ENCODE measurements around the gene COL13A1.

The COL13A1 gene

DNA sequence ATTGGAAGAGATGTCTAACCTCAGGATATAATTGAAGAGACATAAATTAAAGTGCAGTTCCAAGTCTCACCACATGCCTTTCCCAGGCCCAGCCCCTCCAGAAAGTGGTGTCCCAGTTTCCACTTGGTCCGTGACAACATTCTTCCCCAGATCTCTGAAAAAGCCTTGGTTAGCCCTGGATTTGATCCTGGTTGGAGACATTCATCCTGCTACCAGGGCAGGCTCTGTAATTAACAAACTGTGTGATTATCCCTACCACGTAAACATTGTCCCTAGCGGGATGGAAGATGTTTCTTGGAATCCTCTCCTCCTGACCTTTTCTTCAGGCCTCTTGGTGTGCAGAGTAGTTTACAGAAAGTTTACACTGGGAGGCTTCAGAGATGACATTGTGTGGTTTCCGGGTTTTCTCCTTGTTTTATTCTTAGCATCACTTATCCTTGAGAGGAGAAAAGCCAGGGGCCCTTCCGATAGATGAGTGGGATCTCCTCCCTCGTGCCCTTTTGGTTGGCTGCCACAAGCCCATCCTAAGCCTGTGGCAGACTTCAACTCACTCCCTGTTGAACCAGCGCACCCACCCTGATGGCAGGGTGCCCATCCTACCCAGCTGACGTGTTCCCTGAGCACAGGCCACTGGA, 83.8 kb downstream of the COL13A1 start:
- DNase-seq (ENCODE audit: low read depth, low spot score), result no peak
- no peak overlapping the region for H3K4me3 ChIP-seq (ENCODE audit: insufficient read length, low read depth)
- H3K9me3 ChIP-seq (ENCODE audit: insufficient read depth, low read length), result no peaks in the 10 kb centered on the region
- no peak overlapping the region for H3K9ac ChIP-seq (ENCODE audit: insufficient read length, low read depth)
- TF ChIP-seq ZNF274 (IDR thresholded peaks at IDR 0.05; ENCODE audit: low read depth, low read length) (no peak), SUZ12 (IDR thresholded peaks at IDR 0.05; ENCODE audit: extremely low read depth, insufficient read depth, insufficient read length) (no peak), YY1 (IDR thresholded peaks at IDR 0.05; ENCODE audit: insufficient read depth, insufficient read length) (no peak)
- H3K27me3 ChIP-seq (ENCODE audit: insufficient read depth, insufficient read length), result no peaks in the 10 kb centered on the region
- no peaks in the 10 kb centered on the region for H3K36me3 ChIP-seq (ENCODE audit: insufficient read depth, insufficient read length, low read length)
- H3K4me1 ChIP-seq (ENCODE audit: insufficient read depth, insufficient read length), result peaks cover 2% of the 10 kb centered on the region

- no peak for TF ChIP-seq ZNF274 (IDR thresholded peaks at IDR 0.05; ENCODE audit: low read depth, low read length)
- TF ChIP-seq YY1 (IDR thresholded peaks at IDR 0.05; ENCODE audit: insufficient read depth, insufficient read length), result no peak
- TF ChIP-seq SUZ12 (IDR thresholded peaks at IDR 0.05; ENCODE audit: extremely low read depth, insufficient read depth, insufficient read length), result no peak
- no peak overlapping the region for H3K4me3 ChIP-seq (ENCODE audit: insufficient read length, low read depth)
- no peak overlapping the region for H3K9ac ChIP-seq (ENCODE audit: insufficient read length, low read depth)
These were observed 87.3 kb downstream of the COL13A1 start for GRCh38 chr10:69888882-69889584.

DNA sequence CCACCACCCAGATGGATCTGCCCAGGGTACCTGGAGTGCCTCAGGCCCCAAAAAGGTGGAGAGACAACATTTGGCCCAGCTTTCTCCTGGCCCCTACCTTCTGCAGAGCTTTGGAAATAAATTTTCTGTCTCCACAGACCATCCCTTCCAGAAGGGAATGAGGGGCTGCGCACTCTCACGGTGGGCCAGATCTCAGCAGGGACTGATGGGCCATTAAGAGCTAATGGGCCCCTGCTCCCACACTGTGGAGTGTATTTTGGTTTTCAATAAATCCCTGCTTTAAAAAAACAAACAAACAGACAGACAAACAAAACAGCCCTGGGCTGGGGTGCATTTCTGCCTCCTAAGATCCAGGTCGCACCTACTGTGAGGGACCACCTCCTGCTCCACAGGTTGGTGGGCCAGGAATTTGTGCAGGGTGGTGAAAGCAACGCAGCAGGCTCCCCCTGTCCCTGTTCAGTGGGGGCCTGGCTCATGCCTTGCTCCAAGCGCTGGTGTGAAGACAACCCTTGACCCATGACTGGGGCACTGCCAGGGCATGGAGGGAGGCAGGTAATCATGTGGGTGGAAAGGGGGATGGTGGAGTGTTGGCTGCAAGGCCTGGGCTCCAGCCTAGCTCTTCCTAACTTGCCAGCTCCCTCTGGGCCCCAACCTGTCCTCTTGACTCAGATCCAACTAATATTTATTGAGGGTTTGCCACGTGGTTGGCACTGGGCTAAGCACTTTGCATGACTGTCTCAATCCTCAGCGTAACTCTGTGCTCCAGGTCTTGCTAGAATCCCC, 88.5 kb downstream of the COL13A1 start:
- H3K4me3 ChIP-seq (ENCODE audit: insufficient read length, low read depth), result no peak overlapping the region
- peaks cover 2% of the 10 kb centered on the region for H3K4me1 ChIP-seq (ENCODE audit: insufficient read depth, insufficient read length)
- TF ChIP-seq SUZ12 (IDR thresholded peaks at IDR 0.05; ENCODE audit: extremely low read depth, insufficient read depth, insufficient read length) (no peak), YY1 (IDR thresholded peaks at IDR 0.05; ENCODE audit: insufficient read depth, insufficient read length) (no peak), ZNF274 (IDR thresholded peaks at IDR 0.05; ENCODE audit: low read depth, low read length) (no peak)
- H3K27me3 ChIP-seq (ENCODE audit: insufficient read depth, insufficient read length), result no peaks in the 10 kb centered on the region
- H3K9ac ChIP-seq (ENCODE audit: insufficient read length, low read depth), result no peak overlapping the region
- no peak for DNase-seq (ENCODE audit: low read depth, low spot score)
- no peaks in the 10 kb centered on the region for H3K9me3 ChIP-seq (ENCODE audit: insufficient read depth, low read length)
- H3K36me3 ChIP-seq (ENCODE audit: insufficient read depth, insufficient read length, low read length), result no peaks in the 10 kb centered on the region

More at GRCh38 chr10:69888882-69889584, 87.3 kb downstream of the COL13A1 start:
- DNase-seq (ENCODE audit: low read depth, low spot score), result no peak
- H3K36me3 ChIP-seq (ENCODE audit: insufficient read depth, insufficient read length, low read length), result no peaks in the 10 kb centered on the region
- no peaks in the 10 kb centered on the region for H3K27me3 ChIP-seq (ENCODE audit: insufficient read depth, insufficient read length)
- H3K4me1 ChIP-seq (ENCODE audit: insufficient read depth, insufficient read length), result no peaks in the 10 kb centered on the region
- no peaks in the 10 kb centered on the region for H3K9me3 ChIP-seq (ENCODE audit: insufficient read depth, low read length)

DNA sequence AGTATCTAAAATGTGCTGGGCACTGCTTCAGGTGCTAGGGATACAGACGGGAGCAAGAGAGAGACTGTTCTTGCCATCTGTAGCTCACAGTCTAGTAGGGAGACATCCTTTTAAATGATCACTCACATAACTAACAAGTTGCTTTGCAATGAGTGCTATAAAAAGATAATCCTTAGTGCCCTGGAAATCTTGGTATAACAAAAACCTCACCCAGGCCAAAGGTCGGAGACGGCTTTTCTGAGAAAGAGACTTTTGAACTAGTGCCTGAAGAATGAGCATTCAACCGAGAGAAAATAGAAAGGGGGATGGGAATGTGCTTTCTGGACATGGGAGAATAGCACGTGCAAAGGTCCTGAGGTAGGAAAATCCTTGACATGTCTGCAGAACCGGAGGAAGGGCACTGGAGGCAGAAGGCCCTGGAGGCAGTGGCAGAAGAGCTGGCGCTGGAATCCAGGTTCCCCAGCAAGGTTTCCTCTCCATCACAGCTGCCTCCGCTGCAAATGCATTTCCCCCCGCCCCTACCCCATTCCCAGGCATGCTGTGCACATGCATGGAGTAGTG, 89.4 kb downstream of the COL13A1 start:
- no peak for DNase-seq (ENCODE audit: low read depth, low spot score)
- TF ChIP-seq YY1 (IDR thresholded peaks at IDR 0.05; ENCODE audit: insufficient read depth, insufficient read length), result no peak
- no peak for TF ChIP-seq ZNF274 (IDR thresholded peaks at IDR 0.05; ENCODE audit: low read depth, low read length)
- no peak for TF ChIP-seq SUZ12 (IDR thresholded peaks at IDR 0.05; ENCODE audit: extremely low read depth, insufficient read depth, insufficient read length)
- H3K36me3 ChIP-seq (ENCODE audit: insufficient read depth, insufficient read length, low read length), result no peaks in the 10 kb centered on the region
- H3K4me1 ChIP-seq (ENCODE audit: insufficient read depth, insufficient read length), result peaks cover 5% of the 10 kb centered on the region
- no peaks in the 10 kb centered on the region for H3K27me3 ChIP-seq (ENCODE audit: insufficient read depth, insufficient read length)
- H3K9ac ChIP-seq (ENCODE audit: insufficient read length, low read depth), result no peak overlapping the region
- no peaks in the 10 kb centered on the region for H3K9me3 ChIP-seq (ENCODE audit: insufficient read depth, low read length)
- H3K4me3 ChIP-seq (ENCODE audit: insufficient read length, low read depth), result no peak overlapping the region

- Histone ChIP-seq H3K4me1 (ENCODE audit: insufficient read depth, insufficient read length) (peaks cover 12% of the 10 kb centered on the region), H3K9ac (ENCODE audit: insufficient read length, low read depth) (no peak overlapping the region), H3K4me3 (ENCODE audit: insufficient read length, low read depth) (no peak overlapping the region), H3K9me3 (ENCODE audit: insufficient read depth, low read length) (no peaks in the 10 kb centered on the region), H3K36me3 (ENCODE audit: insufficient read depth, insufficient read length, low read length) (no peaks in the 10 kb centered on the region), H3K27me3 (ENCODE audit: insufficient read depth, insufficient read length) (no peaks in the 10 kb centered on the region)
- DNase-seq (ENCODE audit: low read depth, low spot score), result no peak
- TF ChIP-seq YY1 (IDR thresholded peaks at IDR 0.05; ENCODE audit: insufficient read depth, insufficient read length), result no peak
- no peak for TF ChIP-seq SUZ12 (IDR thresholded peaks at IDR 0.05; ENCODE audit: extremely low read depth, insufficient read depth, insufficient read length)
- no peak for TF ChIP-seq ZNF274 (IDR thresholded peaks at IDR 0.05; ENCODE audit: low read depth, low read length)
These were observed 90.7 kb downstream of the COL13A1 start for GRCh38 chr10:69892406-69892805.

DNA sequence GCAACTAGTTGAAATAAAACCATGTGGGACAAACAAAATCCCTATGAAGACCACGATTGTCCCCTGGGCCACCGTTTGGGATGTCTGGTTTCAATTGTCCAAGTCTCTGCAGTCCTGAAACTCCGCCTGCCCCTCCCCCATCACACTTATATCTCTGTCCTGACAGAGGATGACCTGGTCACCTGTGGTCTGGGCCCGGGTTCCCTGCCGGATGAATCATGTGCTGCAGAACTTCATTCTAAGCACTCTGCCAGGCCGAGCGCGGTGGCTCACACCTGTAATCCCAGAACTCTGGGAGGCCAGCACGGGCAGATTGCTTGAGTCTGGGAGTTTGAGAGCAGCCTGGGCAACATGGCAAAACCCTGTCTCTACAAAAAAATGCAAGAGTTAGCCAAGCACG, 91.1 kb downstream of the COL13A1 start:
- TF ChIP-seq YY1 (IDR thresholded peaks at IDR 0.05; ENCODE audit: insufficient read depth, insufficient read length), result no peak
- no peak for TF ChIP-seq ZNF274 (IDR thresholded peaks at IDR 0.05; ENCODE audit: low read depth, low read length)
- no peak for TF ChIP-seq SUZ12 (IDR thresholded peaks at IDR 0.05; ENCODE audit: extremely low read depth, insufficient read depth, insufficient read length)
- no peak for DNase-seq (ENCODE audit: low read depth, low spot score)
- no peaks in the 10 kb centered on the region for H3K27me3 ChIP-seq (ENCODE audit: insufficient read depth, insufficient read length)
- H3K4me1 ChIP-seq (ENCODE audit: insufficient read depth, insufficient read length), result peaks cover 14% of the 10 kb centered on the region
- H3K4me3 ChIP-seq (ENCODE audit: insufficient read length, low read depth), result no peak overlapping the region
- no peaks in the 10 kb centered on the region for H3K9me3 ChIP-seq (ENCODE audit: insufficient read depth, low read length)
- H3K9ac ChIP-seq (ENCODE audit: insufficient read length, low read depth), result no peak overlapping the region
- H3K36me3 ChIP-seq (ENCODE audit: insufficient read depth, insufficient read length, low read length), result no peaks in the 10 kb centered on the region

Measured in NT2/D1 (cell line).